Stimulated activated CD4-positive, alpha-beta T cell treated with anti-CD3 and anti-CD28 coated beads, Interleukin-12 subunit alpha, Interleukin-12 subunit beta, amount 100 ng/mL, for 48 hours (primary cell): ENCODE data around the gene TP63.
"Not testable (repeated sequence)": the region's sequence is repeated elsewhere in the genome, so short reads cannot be mapped to it uniquely, and the experiment has no call there.

Experiments
- DNase-seq, 3 donors: peaks; one replicate each; pipeline ENCODE4 v3.0.0-alpha.2; 2020; ENCODE audit warnings: low read depth in 2 of 3, low spot score in 1 of 3

TP63 gene

GRCh38 chr3:189721873-189722665 lies 90.9 kb downstream of the TP63 start:
- no peak for DNase-seq

DNA sequence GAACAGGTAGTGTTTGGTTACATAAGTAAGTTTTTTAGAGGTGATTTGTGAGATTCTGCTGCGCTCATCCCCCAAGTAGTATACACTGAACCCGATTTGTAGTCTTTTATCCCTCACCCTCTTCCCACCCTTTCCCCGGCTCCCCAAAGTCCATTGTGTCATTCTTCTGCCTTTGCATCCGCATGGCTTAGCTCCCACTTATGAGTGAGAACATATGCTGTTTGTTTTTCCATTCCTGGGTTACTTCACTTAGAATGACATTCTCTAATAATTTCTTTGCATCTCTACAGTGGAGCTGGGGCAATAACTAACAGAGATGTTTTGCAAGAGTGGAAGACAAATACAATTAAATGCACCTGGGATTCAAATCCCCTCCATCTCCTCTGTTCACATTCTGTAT lies 93.2 kb downstream of the TP63 start:
- no peak for DNase-seq

- no peak for DNase-seq
Observed at GRCh38 chr3:189726277-189726676, 95.1 kb downstream of the TP63 start.

DNA sequence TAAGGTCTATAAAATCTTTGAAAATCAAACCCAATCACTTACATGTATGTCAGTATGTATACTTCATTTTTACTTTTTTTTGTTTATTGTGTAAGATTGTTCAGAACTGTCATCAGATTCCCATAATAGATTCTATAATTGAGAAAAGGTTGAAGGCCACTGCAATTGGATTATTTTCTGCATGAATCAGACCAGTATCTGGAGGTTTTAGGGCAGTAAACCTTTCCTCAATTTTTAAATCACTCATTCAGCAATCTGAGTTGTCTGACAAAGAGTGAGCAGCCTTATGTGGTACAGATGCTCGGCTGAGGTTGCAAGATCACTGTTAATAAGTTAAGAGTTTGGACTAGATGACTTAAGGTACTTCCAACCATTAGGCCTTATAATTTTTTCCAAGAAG lies 96.0 kb downstream of the TP63 start:
- no peak for DNase-seq

DNA sequence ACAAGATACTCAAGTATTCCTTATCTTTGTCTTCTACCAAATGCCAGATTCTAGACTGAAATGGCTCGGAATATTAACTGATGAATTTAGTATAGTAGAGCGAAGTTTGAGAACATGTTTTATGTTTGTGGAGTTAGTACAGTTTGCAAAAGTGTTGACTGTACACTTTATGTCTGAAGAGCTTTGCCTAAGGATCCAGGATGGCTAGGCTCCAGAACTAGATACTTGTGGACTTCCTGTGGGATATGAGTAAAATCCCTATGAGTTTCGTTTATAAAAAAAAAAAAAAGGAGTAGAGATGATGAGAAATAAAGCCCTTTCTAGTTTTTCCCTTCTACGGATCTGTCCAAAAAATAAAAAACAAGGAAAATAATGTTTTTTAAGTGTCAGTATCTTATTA lies 96.7 kb downstream of the TP63 start:
- DNase-seq, result no peak

- DNase-seq, result no peak
Observed at GRCh38 chr3:189728915-189729314, 97.7 kb downstream of the TP63 start.

DNA sequence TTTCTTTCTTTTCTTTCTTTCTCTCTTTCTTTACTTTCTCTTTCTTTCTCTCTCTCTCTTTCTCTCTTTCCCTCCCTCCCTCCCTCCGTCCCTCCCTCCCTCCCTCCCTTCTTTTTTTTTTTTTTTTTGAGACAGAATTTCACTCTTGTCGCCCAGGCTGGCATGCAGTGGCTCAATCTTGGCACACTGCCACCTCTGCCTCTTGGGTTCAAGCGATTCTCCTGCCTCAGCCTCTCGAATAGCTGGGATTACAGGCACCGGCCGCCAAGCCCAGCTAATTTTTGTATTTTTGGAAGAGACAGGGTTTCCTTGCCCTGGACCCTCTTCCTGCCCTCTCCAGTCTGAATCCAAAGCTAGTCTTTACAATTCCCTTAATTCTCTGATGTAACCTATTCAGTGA lies 102.9 kb downstream of the TP63 start:
- DNase-seq, result no peak

DNA sequence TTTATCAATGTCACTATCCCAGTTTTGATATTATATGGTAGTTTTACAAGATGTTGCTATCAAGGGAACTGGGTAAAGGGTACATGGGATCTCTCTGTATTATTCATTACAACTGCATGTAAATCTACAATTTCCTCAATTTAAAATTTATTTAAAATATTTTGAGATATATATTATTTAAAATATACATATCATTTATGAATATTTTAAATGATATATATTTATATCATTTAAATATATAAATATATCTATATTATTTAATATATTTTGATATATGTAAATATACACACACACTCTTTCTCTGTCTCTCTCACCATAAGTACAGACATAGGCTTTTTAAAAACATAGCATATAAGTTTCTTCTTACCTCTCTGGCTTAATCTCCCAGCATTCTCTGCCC lies 104.7 kb downstream of the TP63 start:
- no peak for DNase-seq

DNA sequence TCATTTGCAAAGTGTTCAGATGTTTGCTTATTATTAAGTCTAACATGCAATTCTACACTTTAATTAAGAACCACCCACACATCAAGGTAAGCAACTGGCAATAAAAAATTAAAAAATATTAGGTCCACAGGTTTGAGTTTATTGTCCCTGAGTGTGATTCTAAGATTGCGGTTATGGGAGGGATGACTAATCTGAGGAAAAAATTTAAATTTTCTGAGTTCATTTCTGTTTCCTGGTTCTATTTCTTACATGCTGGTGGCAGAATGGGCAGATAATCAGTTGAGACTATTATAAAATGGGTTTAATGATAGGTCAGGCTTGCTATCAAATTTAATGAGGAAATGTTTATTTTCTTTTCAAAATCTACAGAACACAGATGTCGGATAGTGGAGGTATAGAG lies 105.9 kb downstream of the TP63 start:
- no peak for DNase-seq

DNA sequence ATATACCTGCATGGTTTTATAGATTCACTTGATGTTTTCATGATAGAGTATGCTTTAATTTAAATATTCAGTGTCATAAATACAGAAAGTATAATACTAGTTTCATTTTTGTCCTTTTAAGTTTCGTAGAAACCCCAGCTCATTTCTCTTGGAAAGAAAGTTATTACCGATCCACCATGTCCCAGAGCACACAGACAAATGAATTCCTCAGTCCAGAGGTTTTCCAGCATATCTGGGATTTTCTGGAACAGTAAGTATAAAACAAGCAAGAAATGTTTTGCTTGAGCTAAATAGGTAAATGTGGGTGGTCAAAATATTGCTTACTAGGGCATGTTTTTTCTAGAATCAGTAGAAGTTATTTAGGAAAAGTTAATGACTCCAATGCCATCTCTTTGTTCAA lies 106.4 kb downstream of the TP63 start:
- no peak for DNase-seq

DNA sequence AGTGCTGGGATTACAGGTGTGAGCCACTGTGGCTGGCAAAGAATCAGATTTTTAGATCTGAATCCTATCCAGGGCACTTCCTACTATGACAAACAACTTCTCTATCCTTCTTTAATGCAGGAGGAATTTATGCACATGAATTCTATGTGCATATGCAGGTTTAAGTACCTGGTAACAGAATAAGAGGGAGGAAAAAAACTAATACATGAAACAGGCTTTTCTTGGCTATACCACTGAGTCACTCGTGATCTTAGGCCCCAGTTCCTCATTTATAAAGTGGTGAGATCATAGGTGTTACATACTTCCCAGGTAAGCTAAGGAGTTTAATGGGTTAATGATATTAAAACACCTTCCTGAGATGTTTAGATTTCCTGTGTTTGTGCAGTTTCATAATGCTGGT lies 108.2 kb downstream of the TP63 start:
- DNase-seq, result no peak

DNA sequence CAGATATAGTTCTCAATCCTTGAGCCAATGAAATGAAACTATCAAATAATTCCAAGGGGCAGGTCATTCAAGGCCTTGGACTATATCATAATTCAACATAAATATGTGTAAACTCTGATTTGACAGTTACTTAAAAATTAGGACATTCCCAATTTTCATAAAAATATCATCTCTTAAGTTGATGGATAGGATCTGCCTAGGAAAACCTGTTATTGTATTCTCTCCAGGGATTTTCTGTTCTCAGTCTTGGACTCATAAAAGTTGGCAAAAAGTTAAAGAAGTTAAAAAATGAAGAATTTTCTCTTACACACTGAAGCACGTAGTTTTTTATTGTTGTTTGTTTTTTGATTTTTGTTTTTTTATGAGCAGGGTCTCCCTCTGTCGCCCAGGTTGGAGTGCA lies 109.0 kb downstream of the TP63 start:
- no peak for DNase-seq

GRCh38 chr3:189744235-189744634 lies 113.0 kb downstream of the TP63 start:
- DNase-seq, result no peak

DNA sequence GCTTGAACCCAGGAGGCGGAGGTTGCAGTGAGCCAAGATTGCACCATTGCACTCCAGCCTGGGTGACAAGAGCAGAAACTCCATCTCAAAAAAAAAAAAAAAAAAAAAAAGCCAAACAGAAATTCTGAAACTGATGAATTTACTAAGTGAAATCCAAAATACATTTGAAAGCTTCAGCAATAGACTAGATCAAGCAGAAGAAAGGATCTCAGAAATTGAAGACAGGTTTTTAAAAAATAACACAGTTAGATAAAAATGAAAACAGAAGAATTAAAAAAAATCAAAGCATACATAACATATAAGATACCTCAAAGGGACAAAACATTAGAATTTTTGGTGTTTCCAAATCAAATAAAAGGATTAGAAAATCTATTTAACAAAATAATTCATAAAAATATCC lies 114.4 kb downstream of the TP63 start:
- no peak for DNase-seq

- no peak for DNase-seq
Observed at GRCh38 chr3:189748046-189748445, 116.9 kb downstream of the TP63 start.

DNA sequence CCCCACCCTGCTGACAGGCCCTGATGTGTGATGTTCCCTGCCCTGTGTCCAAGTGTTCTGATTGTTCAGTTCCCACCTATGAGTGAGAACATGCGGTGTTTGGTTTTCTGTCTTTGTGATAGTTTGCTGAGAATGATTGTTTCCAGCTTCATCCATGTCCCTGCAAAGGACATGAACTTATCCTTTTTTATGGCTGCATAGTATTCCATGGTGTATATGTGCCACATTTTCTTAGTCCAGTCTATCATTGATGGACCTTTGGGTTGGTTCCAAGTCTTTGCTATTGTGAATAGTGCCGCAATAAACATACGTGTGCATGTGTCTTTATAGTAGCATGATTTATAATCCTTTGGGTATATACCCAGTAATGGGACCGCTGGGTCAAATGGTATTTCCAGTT lies 119.8 kb downstream of the TP63 start:
- not testable (repeated sequence) for DNase-seq

DNA sequence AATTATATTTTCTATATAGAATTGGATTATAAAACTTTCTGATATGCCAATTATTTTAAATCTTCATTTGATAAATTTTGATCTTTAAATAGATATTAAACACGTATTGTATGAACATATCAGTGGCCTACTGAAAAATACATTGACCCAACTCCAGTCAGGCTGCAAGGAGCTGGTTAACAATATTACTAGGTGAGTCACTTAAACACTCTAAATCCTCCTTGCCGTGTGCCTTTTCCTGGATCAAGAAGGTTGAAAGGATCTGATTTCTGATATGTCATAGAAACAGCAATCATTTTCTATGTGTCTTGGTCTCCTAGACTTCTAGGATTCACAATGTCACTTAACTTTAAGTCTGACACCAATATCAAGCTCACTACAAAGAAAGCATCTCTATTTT lies 123.2 kb downstream of the TP63 start:
- no peak for DNase-seq

- DNase-seq, result no peak
Observed at GRCh38 chr3:189756582-189757078, 125.4 kb downstream of the TP63 start.

GRCh38 chr3:189758186-189758585 lies 127.0 kb downstream of the TP63 start:
- DNase-seq, result no peak

DNA sequence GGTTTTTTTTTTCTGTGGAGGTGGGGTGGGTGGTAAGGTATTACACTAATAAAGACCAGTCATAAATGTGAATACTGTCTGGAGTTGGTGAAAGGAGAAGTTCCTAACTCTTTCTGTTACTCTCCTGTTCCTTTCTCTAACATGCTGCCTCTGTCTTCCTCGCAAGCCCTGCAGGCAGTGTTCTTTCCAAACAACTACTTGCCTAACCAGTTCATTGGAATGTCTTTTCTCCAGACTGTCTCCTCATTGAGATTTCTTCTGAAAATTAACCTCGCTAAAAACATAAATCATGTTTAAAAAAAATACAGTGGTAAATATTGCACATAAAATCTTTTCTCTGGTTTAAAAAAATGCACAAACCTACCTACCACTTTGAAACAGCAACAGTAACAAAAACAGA lies 135.2 kb downstream of the TP63 start:
- DNase-seq, result no peak

DNA sequence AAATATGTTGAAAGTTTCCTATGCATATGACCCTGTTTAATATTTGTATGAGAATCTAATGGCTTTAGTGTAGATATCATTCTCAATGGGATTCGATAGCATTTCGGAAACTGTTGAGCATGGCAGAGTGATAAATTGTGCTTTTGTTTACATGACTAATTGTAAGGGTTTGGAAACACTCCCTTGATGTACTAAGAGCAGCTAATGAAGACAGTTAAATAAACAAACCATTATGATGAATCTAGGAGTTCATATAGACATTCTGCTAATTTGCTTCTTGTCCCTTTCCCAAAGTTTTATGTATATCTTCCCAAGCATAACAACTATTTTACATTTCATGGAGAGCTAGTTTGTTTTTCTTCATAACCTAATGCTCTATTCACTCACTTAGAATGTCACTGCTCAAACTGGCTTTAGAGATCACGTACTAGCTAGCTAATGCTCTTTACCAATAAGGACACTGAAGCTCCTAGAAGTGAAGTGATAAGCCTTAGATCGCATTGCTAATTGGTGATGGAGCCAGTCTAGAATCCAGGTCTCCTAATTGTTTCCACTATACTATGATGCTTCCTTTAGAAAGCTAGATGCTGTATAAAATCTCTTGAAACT lies 140.8 kb downstream of the TP63 start:
- no peak for DNase-seq

- no peak for DNase-seq
Observed at GRCh38 chr3:189772584-189772983, 141.4 kb downstream of the TP63 start.

GRCh38 chr3:189773056-189773455 lies 141.9 kb downstream of the TP63 start:
- no peak for DNase-seq
